Fibroblast of skin of left biceps (primary cell): Measurements from ENCODE around the gene MYRFL.

Experiments used
- DNase-seq, 2 experiments: peaks; one replicate each; pipeline ENCODE4 v3.0.0-alpha.2; 2013; ENCODE audit warnings: low read depth in 2 of 2

The MYRFL gene

GRCh38 chr12:69896653-69897381 lies 71.8 kb downstream of the MYRFL start:
- DNase-seq, result no peak

GRCh38 chr12:69897744-69898143 lies 72.7 kb downstream of the MYRFL start:
- peak; percentile 93 for DNase-seq

- DNase-seq, result peak; percentile 83 to 86
These were observed 73.2 kb downstream of the MYRFL start for GRCh38 chr12:69898236-69898635.

GRCh38 chr12:69900720-69901131 lies 75.7 kb downstream of the MYRFL start:
- peak; percentile 57 to 66 for DNase-seq

GRCh38 chr12:69901221-69901905 lies 76.3 kb downstream of the MYRFL start:
- DNase-seq, result peak in 1 of 2 experiments; percentile 64

GRCh38 chr12:69903548-69903947 lies 78.5 kb downstream of the MYRFL start:
- DNase-seq, result no peak

- peak; percentile 91 to 93 for DNase-seq
These were observed 79.8 kb downstream of the MYRFL start for GRCh38 chr12:69904777-69905176.

GRCh38 chr12:69905801-69906200 lies 80.8 kb downstream of the MYRFL start:
- no peak for DNase-seq

GRCh38 chr12:69906411-69907216 lies 81.6 kb downstream of the MYRFL start:
- no peak for DNase-seq

- no peak for DNase-seq
These were observed 83.2 kb downstream of the MYRFL start for GRCh38 chr12:69908203-69908602.

- DNase-seq, result no peak
These were observed 85.7 kb downstream of the MYRFL start for GRCh38 chr12:69910694-69911093.

GRCh38 chr12:69913526-69913925 lies 88.5 kb downstream of the MYRFL start:
- no peak for DNase-seq

- no peak for DNase-seq
These were observed 90.9 kb downstream of the MYRFL start for GRCh38 chr12:69915964-69916363.

- no peak for DNase-seq
These were observed 91.7 kb downstream of the MYRFL start for GRCh38 chr12:69916544-69917235.

- DNase-seq, result no peak
These were observed 93.3 kb downstream of the MYRFL start for GRCh38 chr12:69918287-69918686.

GRCh38 chr12:69919495-69919894 lies 94.5 kb downstream of the MYRFL start:
- no peak for DNase-seq

- no peak for DNase-seq
These were observed 96.8 kb downstream of the MYRFL start for GRCh38 chr12:69921831-69922230.

- DNase-seq, result no peak
These were observed 98.0 kb downstream of the MYRFL start for GRCh38 chr12:69922999-69923398.

- DNase-seq, result no peak
These were observed 100.3 kb downstream of the MYRFL start for GRCh38 chr12:69925291-69925690.

GRCh38 chr12:69927164-69927563 lies 102.1 kb downstream of the MYRFL start:
- DNase-seq, result no peak

GRCh38 chr12:69929125-69929524 lies 104.1 kb downstream of the MYRFL start:
- no peak for DNase-seq

GRCh38 chr12:69929531-69929930 lies 104.5 kb downstream of the MYRFL start:
- no peak for DNase-seq
